ENCODE measurements around the gene DPP6.

Gene DPP6

DNA sequence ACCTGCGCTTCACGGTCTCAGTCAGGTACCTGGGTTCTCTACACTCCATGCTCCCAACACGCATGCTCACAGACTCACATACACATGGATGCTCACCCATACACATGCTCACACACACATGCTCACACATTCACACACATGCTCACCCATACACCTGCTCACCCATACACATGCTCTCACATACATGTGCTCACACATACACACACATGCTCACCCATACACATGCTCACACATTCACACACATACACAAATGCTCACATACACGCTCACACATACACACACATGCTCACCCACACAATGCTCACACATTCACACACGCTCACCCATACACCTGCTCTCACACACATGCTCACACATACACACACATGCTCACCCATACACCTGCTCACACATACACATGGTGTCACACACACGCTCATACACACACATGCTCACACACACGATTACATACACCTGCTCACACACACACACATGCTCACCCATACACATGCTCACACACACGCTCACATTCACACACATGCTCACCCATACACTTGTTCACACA lies 830.8 kb downstream of the DPP6 start:
- no peak for TF ChIP-seq ELF4 (IDR thresholded peaks at IDR 0.05)
- no peak for TF ChIP-seq NFRKB (IDR thresholded peaks at IDR 0.05)
- TF ChIP-seq ZNF384 (IDR thresholded peaks at IDR 0.05), result no peak
- TF ChIP-seq BHLHE40 (IDR thresholded peaks at IDR 0.05; ENCODE audit: borderline replicate concordance), result no peak
- no peak for TF ChIP-seq LEF1 (IDR thresholded peaks at IDR 0.05; ENCODE audit: borderline replicate concordance)
- TF ChIP-seq SUZ12 (IDR thresholded peaks at IDR 0.05), result no peak
- no peak for TF ChIP-seq FOXM1 (IDR thresholded peaks at IDR 0.05; ENCODE audit: borderline replicate concordance)
- no peak for TF ChIP-seq FOXA1 (IDR thresholded peaks at IDR 0.05)
- no peak for TF ChIP-seq ARNT (IDR thresholded peaks at IDR 0.05)
- TF ChIP-seq L3MBTL2 (conservative IDR thresholded peaks at IDR 0.05), result no peak
- no peak for TF ChIP-seq CTBP1 (IDR thresholded peaks at IDR 0.05; ENCODE audit: borderline replicate concordance)
- TF ChIP-seq SP1 (IDR thresholded peaks at IDR 0.05), result no peak
- no peak for TF ChIP-seq FOXK2 (IDR thresholded peaks at IDR 0.05)
- TF ChIP-seq, protein P1, sequence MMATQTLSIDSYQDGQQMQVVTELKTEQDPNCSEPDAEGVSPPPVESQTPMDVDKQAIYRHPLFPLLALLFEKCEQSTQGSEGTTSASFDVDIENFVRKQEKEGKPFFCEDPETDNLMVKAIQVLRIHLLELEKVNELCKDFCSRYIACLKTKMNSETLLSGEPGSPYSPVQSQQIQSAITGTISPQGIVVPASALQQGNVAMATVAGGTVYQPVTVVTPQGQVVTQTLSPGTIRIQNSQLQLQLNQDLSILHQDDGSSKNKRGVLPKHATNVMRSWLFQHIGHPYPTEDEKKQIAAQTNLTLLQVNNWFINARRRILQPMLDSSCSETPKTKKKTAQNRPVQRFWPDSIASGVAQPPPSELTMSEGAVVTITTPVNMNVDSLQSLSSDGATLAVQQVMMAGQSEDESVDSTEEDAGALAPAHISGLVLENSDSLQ (IDR thresholded peaks at IDR 0.05), result no peak
- TF ChIP-seq TARDBP (IDR thresholded peaks at IDR 0.05), result no peak
- TF ChIP-seq HDGF (IDR thresholded peaks at IDR 0.05; ENCODE audit: borderline replicate concordance), result no peak
- DNase-seq (ENCODE audit: extremely low spot score), result no peak
- CTCF ChIA-PET, result no interaction called here
- POLR2A ChIA-PET, result no interaction called here

DNA sequence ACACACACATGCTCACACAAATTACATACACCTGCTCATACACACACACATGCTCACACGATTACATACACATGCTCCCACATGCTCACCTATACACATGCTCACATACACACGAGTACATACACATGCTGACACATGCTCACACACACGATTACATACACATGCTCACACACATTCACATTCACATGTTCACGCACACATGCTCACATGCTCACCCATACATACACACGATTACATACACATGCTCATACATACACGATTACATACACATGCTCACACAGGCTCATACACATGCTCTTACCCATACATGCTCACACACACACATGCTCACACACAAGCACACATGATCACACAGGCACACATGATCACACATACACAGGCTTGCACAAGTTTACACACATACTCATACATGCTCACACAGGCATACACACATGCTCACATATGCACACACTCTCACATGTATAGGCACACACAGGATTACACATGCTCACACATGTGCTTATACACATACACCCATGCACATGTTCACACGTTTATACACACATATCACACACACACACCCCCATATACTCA lies 832.2 kb downstream of the DPP6 start:
- TF ChIP-seq, protein P1 (IDR thresholded peaks at IDR 0.05), result no peak
- no peak for TF ChIP-seq L3MBTL2 (conservative IDR thresholded peaks at IDR 0.05)
- TF ChIP-seq ELF4 (IDR thresholded peaks at IDR 0.05), result no peak
- TF ChIP-seq NFRKB (IDR thresholded peaks at IDR 0.05), result no peak
- TF ChIP-seq HDGF (IDR thresholded peaks at IDR 0.05; ENCODE audit: borderline replicate concordance), result no peak
- no peak for TF ChIP-seq LEF1 (IDR thresholded peaks at IDR 0.05; ENCODE audit: borderline replicate concordance)
- no peak for TF ChIP-seq SP1 (IDR thresholded peaks at IDR 0.05)
- POLR2A ChIA-PET, result no interaction called here
- CTCF ChIA-PET, result no interaction called here
- DNase-seq (ENCODE audit: extremely low spot score), result no peak

DNA sequence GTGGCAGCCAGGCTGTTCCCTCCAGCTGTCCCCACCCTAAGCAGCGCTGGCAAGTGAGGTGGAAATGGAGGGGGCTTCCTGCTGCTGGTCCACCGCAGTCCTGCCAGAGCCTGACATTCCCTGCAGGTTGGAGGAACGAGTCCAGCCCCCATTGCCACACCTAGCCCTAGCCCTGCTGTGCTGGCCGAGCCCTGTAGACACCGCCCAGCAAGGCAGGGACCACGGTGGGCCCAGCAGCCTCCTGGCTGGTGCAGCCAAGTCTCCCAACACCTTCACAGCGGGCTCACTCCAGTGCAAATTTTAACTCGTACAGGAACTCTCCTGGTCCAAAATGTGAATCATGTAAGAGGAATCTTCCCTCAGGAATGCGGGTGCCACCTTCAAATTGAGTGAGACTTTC lies 834.4 kb downstream of the DPP6 start:
- TF ChIP-seq SP1 (IDR thresholded peaks at IDR 0.05) (no peak), BHLHE40 (IDR thresholded peaks at IDR 0.05; ENCODE audit: borderline replicate concordance) (no peak), LEF1 (IDR thresholded peaks at IDR 0.05; ENCODE audit: borderline replicate concordance) (no peak), ARNT (IDR thresholded peaks at IDR 0.05) (no peak)
- CTCF ChIA-PET, result no interaction called here
- DNase-seq (ENCODE audit: extremely low spot score), result no peak
- POLR2A ChIA-PET, result no interaction called here

DNA sequence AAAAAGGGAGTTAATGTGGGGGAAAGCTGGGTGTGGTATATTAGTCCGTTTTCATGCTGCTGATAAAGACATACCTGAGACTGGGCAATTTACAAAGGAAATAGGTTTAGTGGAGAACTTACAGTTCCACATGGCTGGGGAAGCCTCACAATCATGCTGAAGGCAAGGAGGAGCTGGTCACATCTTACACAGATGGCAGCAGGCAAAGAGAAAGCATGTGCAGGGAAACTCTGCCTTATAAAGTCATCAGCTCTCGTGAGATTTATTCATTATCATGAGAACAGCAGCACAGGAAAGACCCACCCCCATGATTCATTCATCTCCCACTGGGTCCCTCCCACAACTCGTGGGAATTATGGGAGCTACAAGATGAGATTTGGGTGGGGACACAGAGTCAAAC lies 836.5 kb downstream of the DPP6 start:
- ChIA-PET CTCF (no interaction called here), POLR2A (no interaction called here)
- TF ChIP-seq ELF4 (IDR thresholded peaks at IDR 0.05), result no peak
- TF ChIP-seq FOXK2 (IDR thresholded peaks at IDR 0.05), result no peak
- TF ChIP-seq BHLHE40 (IDR thresholded peaks at IDR 0.05; ENCODE audit: borderline replicate concordance), result no peak
- no peak for TF ChIP-seq FOXA1 (IDR thresholded peaks at IDR 0.05)
- no peak for TF ChIP-seq TARDBP (IDR thresholded peaks at IDR 0.05)
- no peak for TF ChIP-seq CTBP1 (IDR thresholded peaks at IDR 0.05; ENCODE audit: borderline replicate concordance)
- TF ChIP-seq NFRKB (IDR thresholded peaks at IDR 0.05), result no peak
- TF ChIP-seq, protein P1 (IDR thresholded peaks at IDR 0.05), result no peak
- TF ChIP-seq SP1 (IDR thresholded peaks at IDR 0.05), result no peak
- no peak for TF ChIP-seq LEF1 (IDR thresholded peaks at IDR 0.05; ENCODE audit: borderline replicate concordance)
- no peak for TF ChIP-seq HDGF (IDR thresholded peaks at IDR 0.05; ENCODE audit: borderline replicate concordance)
- DNase-seq (ENCODE audit: extremely low spot score), result no peak

DNA sequence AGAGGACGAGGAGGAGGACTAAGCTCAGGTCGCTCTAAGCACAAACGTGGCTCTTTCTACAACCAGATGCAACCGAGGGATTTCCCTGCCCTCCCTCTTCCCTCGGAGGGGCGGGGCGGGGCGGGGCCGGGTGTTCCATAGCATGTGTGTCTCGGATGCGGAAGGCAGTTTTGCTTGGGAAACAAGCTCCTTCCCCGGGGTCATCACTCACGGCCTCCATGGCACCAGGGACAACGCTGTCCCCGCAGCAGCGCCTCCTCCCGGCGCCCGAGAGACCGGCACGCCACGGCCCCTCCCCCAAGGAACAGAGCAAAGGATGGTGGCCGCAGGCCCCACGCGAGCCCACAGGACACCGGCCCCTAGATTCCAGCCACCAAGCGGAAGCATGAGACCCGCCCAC lies 840.3 kb downstream of the DPP6 start:
- DNase-seq (ENCODE audit: extremely low spot score), result no peak
- TF ChIP-seq, protein P1 (IDR thresholded peaks at IDR 0.05), result no peak
- TF ChIP-seq FOXM1 (IDR thresholded peaks at IDR 0.05; ENCODE audit: borderline replicate concordance), result no peak
- no peak for TF ChIP-seq L3MBTL2 (conservative IDR thresholded peaks at IDR 0.05)
- TF ChIP-seq BHLHE40 (IDR thresholded peaks at IDR 0.05; ENCODE audit: borderline replicate concordance), result no peak
- TF ChIP-seq FOXK2 (IDR thresholded peaks at IDR 0.05), result no peak
- TF ChIP-seq TARDBP (IDR thresholded peaks at IDR 0.05), result no peak
- TF ChIP-seq SUZ12 (IDR thresholded peaks at IDR 0.05), result no peak
- TF ChIP-seq FOXA1 (IDR thresholded peaks at IDR 0.05), result no peak
- TF ChIP-seq ELF4 (IDR thresholded peaks at IDR 0.05), result no peak
- no peak for TF ChIP-seq CTBP1 (IDR thresholded peaks at IDR 0.05; ENCODE audit: borderline replicate concordance)
- POLR2A ChIA-PET, result no interaction called here
- CTCF ChIA-PET, result no interaction called here

DNA sequence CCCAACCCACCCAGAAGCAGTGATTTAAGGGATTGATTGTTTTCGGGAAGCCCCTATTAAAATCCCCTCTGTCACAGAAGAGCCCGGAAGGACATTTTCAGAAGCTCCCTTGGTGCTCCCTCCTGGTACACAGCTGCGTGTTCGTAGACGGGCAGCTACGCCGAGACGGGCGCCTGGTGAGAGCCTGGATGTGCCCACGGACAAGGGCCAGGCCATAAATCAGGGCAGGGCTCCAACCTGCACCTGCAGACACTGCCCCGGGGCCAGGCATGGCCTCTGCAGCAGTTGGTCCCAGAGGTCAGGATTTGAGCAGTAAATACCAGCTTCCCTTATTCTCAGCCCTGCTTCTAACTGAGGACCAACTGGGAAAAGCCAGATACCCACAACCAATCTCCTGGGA lies 843.9 kb downstream of the DPP6 start:
- ChIA-PET POLR2A (no interaction called here), CTCF (no interaction called here)
- no peak for TF ChIP-seq NFRKB (IDR thresholded peaks at IDR 0.05)
- no peak for DNase-seq (ENCODE audit: extremely low spot score)

Measured in HEK293T (cell line).